ENCODE results near the gene L3MBTL4.

GRCh38 chr18:6024745-6025248 lies 389.9 kb downstream of the L3MBTL4 start:
- TF ChIP-seq CTCF (IDR thresholded peaks at IDR 0.05) = no peak
- TF ChIP-seq, protein P1, sequence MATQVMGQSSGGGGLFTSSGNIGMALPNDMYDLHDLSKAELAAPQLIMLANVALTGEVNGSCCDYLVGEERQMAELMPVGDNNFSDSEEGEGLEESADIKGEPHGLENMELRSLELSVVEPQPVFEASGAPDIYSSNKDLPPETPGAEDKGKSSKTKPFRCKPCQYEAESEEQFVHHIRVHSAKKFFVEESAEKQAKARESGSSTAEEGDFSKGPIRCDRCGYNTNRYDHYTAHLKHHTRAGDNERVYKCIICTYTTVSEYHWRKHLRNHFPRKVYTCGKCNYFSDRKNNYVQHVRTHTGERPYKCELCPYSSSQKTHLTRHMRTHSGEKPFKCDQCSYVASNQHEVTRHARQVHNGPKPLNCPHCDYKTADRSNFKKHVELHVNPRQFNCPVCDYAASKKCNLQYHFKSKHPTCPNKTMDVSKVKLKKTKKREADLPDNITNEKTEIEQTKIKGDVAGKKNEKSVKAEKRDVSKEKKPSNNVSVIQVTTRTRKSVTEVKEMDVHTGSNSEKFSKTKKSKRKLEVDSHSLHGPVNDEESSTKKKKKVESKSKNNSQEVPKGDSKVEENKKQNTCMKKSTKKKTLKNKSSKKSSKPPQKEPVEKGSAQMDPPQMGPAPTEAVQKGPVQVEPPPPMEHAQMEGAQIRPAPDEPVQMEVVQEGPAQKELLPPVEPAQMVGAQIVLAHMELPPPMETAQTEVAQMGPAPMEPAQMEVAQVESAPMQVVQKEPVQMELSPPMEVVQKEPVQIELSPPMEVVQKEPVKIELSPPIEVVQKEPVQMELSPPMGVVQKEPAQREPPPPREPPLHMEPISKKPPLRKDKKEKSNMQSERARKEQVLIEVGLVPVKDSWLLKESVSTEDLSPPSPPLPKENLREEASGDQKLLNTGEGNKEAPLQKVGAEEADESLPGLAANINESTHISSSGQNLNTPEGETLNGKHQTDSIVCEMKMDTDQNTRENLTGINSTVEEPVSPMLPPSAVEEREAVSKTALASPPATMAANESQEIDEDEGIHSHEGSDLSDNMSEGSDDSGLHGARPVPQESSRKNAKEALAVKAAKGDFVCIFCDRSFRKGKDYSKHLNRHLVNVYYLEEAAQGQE (IDR thresholded peaks at IDR 0.05; ENCODE audit: insufficient read depth in 1 of 2, low read depth in 2 of 2, low read length in 1 of 2) = no peak
- no peak for TF ChIP-seq POLR2AphosphoS5 (IDR thresholded peaks at IDR 0.05; ENCODE audit: low read depth, low read length)
- no peak for TF ChIP-seq SIN3A (IDR thresholded peaks at IDR 0.05; ENCODE audit: borderline replicate concordance, insufficient read depth, low read depth, low read length)
- TF ChIP-seq TCF7L2 (IDR thresholded peaks at IDR 0.05; ENCODE audit: low read depth, low read length) = no peak

Measured in Panc1 (cell line).